GM10266 (cell line): ENCODE results near the gene DNAJB8.

ENCODE experiments used
- DNase-seq: peaks from one replicate; pipeline ENCODE4 v3.0.0; 2012; ENCODE audit errors: extremely low spot score
- CTCF ChIP-seq: IDR thresholded peaks from 2 replicates; pipeline ENCODE4 v1.5.1; 2012; ENCODE audit warnings: mild to moderate bottlenecking, low read depth; ENCODE audit not compliant: control insufficient read depth, insufficient read depth; ENCODE audit errors: missing control alignments

DNAJB8 gene

GRCh38 chr3:128421439-128421836, 45.3 kb downstream of the DNAJB8 start:
- TF ChIP-seq CTCF = no peak
- no peak for DNase-seq

DNA sequence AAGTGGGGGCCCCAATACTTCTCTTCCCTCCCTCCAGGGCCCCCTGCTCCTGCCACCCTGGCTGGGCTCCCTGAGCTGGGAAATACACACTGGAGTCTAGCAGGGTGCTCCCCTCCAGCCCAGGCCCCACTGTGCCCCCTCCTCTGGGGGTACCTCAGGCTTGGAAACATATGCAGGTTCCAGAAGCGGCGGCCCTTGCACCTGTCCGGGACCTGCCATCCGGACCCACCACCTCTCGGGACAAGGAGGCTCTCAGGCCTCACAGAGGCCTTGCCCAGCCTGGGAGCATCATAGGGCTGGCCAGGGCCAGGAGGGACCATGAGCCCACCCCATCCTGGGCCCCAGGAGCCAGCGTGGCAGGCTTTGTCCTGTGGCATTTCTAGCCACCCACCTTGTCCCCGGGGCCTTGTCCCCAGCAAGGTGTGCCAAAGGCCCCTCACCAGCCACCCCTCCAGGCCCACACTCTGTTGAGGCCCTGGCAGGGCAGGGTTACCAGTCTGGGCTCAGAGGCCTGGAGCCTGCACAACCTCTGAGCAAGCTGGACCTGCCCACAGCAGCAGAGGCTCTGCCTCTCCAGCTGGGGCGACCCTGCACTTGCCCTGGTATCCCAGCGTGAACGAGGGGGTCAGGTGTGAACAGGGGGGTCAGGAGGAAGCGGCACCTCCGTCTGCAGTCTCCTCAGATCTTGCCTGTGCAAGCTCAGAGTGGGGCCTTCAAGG, 45.8 kb downstream of the DNAJB8 start:
- DNase-seq = no peak
- TF ChIP-seq CTCF = no peak

DNA sequence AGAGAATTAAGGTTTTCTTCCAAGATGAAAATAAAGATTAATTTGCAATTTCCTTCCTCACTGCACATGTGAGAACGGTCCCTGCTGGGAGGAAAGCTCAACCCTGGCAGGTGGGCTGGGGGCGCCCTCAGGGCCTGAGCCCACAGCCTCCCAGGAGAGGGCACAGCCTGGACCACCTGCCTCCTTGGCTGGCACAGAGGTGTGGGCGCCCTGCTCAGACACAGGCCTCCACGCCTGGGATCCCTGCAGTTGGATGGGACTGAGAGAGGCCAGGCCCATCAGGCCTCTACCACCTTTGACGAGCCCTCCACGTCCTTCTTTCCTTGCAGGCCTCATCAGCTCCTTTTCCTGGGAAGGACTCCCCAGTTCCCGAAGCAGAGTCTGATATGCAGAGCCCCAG, 46.4 kb downstream of the DNAJB8 start:
- no peak for TF ChIP-seq CTCF
- no peak for DNase-seq

- DNase-seq = no peak
- TF ChIP-seq CTCF = no peak
These were observed 47.4 kb downstream of the DNAJB8 start for GRCh38 chr3:128419311-128419710.

GRCh38 chr3:128418900-128419299, 47.8 kb downstream of the DNAJB8 start:
- no peak for TF ChIP-seq CTCF
- DNase-seq = no peak

- no peak for DNase-seq
These were observed 50.0 kb downstream of the DNAJB8 start for GRCh38 chr3:128416578-128417211.

More at GRCh38 chr3:128416578-128417211, 50.0 kb downstream of the DNAJB8 start:
- no peak for TF ChIP-seq CTCF
